ENCODE data around the gene METTL8.

METTL8 gene, protein sequence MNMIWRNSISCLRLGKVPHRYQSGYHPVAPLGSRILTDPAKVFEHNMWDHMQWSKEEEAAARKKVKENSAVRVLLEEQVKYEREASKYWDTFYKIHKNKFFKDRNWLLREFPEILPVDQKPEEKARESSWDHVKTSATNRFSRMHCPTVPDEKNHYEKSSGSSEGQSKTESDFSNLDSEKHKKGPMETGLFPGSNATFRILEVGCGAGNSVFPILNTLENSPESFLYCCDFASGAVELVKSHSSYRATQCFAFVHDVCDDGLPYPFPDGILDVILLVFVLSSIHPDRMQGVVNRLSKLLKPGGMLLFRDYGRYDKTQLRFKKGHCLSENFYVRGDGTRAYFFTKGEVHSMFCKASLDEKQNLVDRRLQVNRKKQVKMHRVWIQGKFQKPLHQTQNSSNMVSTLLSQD

DNA sequence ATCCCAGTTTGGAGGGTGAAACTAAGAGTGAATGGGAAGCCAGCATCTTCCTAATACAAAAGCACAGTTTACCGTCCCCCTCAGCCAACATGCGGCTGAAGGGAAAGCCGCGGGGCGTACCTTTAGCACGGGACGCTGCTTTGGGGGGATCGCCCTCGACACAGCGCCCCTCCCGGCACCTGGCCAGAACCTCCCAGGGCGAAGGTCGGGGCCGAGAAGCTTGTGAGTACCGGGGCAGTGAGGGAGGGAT, at the start of gene METTL8:
Gene METTL8 (minus strand): TSS at position 228 of the 250 bp plus-strand sequence. CDS start 41,805 bp downstream, outside the sequence.
- DNase-seq: no peak

GRCh38 chr2:171482877-171483276, 49.1 kb upstream of the METTL8 start:
- peak; percentile 78 for DNase-seq

- DNase-seq: peak; percentile 17
These were observed 48.5 kb upstream of the METTL8 start for GRCh38 chr2:171482308-171482707.

- no peak for DNase-seq
These were observed 47.1 kb upstream of the METTL8 start for GRCh38 chr2:171480908-171481307.

DNA sequence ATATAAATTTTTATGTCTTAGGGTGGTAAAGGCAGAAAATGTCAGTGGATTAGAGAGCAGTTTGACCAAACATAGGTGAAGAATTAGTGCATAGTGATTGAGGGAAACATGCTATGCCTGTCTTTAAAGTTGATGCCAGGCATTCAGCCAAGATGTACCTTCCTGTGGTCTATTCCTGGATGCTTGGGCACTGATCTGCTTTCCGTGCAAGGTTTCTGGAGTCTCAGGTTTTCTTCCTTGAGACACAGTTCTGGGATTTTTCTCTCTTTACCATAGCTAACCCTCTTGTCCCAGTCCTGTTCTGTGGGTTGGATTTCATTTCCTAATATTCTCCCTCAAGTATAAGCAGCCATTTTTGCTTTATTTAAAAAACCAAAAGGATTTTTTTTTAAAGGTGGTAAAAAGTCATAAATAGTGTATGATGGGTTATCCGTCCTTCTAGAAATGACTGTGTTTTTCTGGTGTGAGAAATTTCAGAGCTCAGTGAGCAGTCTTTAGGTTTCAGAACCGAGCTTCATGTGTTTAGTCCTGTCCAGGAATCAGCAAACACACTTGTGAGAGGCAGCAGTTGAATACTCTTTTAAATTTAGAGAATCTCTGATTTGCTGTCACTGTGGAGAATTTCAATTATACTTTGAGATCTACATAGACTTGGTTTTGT, 45.5 kb upstream of the METTL8 start:
- DNase-seq: peak; percentile 17

GRCh38 chr2:171478345-171478744, 44.6 kb upstream of the METTL8 start:
- peak; percentile 6 for DNase-seq

GRCh38 chr2:171475979-171476378, 42.2 kb upstream of the METTL8 start:
- DNase-seq: no peak

- no peak for DNase-seq
These were observed 36.3 kb upstream of the METTL8 start for GRCh38 chr2:171470129-171470528.

GRCh38 chr2:171469176-171469575, 35.4 kb upstream of the METTL8 start:
- peak; percentile 28 for DNase-seq

DNA sequence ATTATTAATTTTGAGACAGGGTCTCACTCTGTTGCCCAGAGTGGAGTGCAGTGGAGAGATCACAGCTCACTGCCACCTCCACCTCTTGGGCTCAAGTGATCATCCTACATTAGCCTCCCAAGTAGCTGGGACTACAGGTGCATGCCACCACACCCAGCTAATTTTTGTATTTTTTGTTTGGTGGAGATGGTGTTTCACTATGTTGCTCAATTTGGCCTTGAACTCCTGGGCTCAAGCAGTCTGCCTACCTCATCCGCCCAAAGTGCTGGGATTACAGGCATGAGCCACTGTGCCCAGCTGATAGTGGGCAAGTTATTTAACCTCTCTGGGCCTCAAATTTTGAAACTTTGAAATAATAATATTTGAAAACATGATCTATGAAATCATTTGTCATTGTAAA, 26.7 kb upstream of the METTL8 start:
- DNase-seq: no peak

- no peak for DNase-seq
These were observed 25.7 kb upstream of the METTL8 start for GRCh38 chr2:171459498-171459897.

- no peak for DNase-seq
These were observed 19.0 kb upstream of the METTL8 start for GRCh38 chr2:171452773-171453172.

GRCh38 chr2:171451074-171451473, 17.3 kb upstream of the METTL8 start:
- DNase-seq: no peak

DNA sequence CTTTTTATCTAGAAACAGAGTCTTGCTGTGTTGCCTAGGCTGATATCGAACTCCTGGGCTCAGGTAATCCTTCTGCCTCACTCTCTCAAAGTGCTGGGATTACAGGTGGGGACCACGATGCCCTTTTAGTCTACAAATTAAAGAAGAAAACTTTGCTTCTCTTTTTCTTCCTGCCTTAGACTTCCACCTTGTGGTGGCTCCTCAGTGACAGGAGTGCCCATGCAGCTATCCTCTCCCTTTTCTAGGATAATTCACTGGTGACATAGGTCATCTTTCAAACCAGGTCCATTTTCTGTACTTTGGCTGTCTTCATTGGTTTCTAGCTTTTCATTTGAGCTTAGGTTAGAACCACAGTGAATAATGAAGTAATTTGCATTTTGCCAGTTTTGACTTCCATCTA, 13.9 kb upstream of the METTL8 start:
- no peak for DNase-seq

- no peak for DNase-seq
These were observed 7.7 kb upstream of the METTL8 start for GRCh38 chr2:171441470-171441869.

DNA sequence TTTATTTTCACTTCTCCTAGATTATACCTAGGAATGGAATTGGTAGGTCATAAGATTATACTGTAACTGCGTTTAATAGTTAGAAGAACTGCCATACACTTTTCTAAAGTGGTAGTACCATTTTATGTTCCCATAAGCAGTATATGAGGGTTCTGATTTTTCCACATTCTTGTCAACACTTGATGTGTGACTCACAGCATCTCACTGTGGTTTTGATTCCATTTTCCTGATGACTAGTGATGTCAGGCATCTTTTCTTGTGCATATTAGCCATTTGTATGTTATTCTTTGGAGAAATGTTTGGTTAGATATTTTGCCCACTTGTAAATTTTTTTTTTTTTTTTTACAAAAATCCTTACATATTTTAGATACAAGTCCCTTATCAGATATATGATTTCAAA, 2.5 kb upstream of the METTL8 start:
- DNase-seq: peak; percentile 86

- peak; percentile 96 for DNase-seq
These were observed 511 bp upstream of the METTL8 start, which contains the start of gene DCAF17 for GRCh38 chr2:171434013-171434989. TSS of gene DCAF17 (plus strand) at chr2:171434226. CDS start at chr2:171434578, 352 bp downstream.

DNA sequence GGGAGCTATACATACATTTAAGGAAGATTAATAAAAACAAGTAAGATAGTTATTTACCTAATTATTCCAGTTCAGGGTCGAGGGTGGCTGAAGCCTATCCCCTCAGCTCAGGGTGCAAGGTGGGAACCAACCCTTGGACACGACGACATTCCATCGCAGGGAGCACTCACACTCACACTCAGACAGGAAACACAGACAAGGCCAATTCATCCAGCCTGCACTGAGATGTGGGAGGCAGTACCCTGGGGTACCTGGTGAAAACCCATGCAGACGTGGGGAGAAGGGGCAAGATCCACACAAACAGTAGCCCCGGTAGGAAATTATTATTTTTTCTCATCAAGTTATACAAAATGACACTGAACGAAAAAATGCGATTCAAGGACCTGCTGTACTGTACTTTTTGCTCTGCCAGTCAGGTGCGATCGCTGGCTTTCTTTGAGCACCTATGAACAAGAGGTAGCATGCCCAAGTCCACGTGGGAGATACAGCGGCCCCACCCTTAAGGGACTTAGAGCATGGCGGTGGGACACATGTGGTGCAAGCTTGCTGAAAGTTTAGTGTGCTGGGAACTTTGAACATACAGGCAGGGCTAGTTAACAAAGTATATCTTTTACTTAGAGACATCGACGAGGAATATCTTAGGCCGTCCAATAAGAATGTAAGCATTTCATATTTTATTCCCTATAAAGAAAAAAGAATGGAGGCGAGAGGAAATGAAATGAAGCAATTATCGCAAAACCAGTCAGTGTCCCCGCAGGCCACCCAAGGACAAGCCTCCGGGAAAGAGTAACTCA, 624 bp downstream of the METTL8 start:
- DNase-seq: peak; percentile 21

DNA sequence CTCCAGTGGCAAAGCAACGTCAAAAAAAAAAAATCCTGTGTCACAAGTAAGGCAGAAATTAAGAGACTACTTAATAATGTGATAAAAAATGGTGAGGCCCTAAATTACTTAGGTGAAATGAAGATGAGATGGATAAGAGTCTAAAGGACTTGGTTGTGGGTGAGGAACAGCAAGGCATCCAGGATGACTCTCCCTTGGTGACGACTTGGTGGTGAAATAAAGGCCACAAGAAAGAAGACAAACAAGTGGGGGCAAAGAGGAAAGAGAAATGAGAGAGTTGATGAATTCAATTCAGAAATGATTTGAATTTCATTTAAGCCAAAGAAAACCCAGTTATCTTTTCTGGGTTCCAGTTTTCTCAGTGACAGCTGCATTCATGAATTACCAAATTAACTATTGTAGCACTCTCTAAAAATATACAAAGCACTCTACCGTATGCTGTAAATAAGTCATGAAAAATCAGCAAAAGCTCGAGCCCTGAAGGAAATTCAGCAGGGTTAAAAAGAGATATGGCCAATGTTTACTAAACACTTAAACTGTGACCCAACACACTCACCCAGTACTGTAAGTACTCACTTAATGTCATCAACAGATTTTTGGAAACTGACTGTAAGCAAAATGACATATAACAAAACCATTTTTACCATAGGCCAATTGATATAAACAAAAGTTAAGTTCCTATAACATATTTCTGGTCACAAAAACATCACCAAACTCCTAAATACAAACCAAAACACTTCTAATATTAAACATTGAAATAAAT, 1.4 kb downstream of the METTL8 start:
- DNase-seq: no peak

DNA sequence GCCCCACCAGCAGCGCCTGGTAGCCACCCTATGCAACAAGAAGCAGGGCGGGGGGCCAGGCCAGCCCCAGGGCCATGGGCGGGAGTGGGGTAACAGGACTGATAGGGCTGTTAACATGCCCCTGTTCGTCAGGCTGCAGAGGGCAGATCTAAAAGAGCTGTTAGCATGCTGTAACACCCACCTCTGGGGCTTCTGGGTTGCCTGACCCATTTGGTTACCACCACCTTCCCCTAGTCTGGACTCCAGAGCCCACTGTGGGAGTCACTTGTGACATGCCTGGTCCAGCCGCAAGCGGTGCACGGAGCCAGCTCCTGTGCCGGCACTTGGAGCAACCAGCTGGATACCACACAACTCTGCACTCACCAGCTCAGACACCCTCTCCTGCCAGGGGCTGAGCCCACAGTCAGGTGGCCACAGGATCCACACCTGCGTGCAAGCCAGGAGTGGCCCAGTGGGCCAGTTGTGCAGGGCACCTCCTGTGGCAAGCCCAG, 2.1 kb downstream of the METTL8 start:
- DNase-seq: no peak
